Fibroblast of skin of left quadriceps (primary cell): ENCODE measurements around the gene ING5.

Experiments used
- DNase-seq, 2 experiments: peaks; one replicate each; pipeline ENCODE4 v3.0.0-alpha.2; 2013; ENCODE audit warnings: low read depth in 2 of 2

ING5 gene

GRCh38 chr2:241760301-241760771 is 58.5 kb downstream of the ING5 start:
- DNase-seq = no peak

DNA sequence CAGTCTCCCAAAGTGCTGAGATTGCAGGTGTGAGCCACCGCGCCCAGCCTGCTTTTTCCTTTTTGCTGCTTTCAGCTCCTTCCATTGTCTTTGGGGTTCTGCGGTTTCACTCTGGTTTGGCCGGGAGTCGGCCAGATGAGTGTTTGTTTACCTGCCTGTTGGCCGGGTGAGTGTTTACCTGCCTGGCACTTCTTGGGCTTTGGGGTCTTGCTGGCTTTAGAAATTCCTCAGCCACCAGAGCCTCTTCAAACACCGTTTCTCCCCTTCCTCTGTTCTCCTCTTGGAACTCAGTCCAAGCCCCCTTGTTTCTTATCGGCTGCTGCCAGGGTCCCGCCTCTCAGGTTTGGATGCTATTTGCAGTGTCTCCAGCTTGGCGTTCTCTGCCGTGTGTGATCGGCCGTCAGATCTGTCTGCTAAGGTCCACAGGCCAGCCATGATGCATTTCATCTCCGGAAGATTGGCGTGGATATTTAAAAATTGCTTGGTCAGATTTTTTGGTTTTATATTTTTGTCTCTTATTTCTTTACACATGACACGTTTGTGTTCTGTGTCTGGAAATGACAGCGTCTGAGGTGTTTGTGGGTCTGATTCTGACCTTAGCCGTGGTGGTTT is 60.6 kb downstream of the ING5 start:
- DNase-seq = no peak

DNA sequence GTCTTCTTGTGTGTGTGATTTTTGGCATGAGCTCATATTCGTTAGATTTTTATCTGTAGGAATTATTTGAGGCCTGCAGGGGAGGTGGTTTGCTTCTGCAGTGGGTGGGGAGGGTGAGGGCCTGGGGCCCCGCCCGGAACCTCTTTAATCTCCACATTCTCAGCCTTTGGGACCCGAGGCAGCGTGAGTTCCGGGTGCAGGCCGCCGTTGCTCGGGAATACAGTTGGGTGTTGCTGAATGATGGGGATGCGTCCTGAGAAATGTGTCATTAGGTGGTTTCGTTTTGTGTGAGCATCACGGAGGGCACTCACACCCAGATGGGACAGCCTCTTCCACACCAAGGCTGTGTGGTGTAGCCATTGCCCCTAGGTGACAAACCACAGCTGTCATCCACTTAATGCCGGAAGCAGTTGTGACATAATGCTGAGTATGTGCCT is 61.1 kb downstream of the ING5 start:
- DNase-seq = no peak

- no peak for DNase-seq
Measured at GRCh38 chr2:241763551-241764274, 61.9 kb downstream of the ING5 start.

DNA sequence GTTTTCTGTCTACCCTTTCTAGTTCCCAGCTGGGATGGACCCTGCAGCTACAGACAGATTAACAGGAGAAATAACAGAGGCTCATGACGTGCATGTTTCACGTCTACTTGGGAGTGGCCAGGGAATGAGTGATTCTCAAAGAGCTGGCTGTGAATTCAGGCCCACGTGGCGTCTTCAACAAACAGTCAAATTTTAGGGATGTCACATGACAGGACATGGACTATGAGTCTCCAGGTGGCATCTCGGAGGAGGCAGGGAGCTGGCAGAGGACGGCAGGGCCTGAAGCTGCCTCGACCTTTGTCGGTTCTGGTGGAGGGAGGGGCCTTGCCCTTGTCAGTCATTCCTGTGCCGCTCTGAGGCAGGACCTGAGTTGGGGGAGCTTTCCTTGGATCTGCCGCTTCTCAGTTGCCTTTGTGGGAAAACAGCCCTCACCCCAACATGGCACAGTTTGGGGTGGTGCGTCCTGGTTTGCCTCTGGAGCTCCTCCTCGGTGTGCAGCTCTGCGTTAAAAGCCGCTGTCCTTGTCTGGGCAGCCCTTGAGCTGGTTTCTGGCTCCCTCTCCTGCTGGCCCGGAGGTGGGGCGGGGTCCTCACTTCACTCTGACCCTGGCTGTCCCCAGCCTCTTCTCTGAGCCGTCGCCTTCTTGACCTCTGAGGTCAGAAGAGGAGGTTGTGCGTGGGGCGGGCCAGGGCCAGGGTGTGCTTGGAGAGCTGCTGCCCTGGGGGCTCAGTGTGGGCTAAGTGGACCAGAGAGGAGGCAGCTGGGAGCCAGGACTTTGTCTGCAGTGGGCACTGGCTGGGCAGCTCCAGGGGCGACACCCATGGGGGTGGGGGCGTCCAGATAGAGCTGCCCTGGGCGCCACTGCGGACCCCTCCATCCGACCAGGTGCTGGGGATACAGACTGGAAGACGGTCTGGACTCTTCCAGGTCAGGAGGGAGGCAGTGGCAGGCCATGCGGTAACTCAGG is 62.7 kb downstream of the ING5 start:
- DNase-seq = no peak

GRCh38 chr2:241767464-241768250 is 65.8 kb downstream of the ING5 start:
- DNase-seq = no peak

DNA sequence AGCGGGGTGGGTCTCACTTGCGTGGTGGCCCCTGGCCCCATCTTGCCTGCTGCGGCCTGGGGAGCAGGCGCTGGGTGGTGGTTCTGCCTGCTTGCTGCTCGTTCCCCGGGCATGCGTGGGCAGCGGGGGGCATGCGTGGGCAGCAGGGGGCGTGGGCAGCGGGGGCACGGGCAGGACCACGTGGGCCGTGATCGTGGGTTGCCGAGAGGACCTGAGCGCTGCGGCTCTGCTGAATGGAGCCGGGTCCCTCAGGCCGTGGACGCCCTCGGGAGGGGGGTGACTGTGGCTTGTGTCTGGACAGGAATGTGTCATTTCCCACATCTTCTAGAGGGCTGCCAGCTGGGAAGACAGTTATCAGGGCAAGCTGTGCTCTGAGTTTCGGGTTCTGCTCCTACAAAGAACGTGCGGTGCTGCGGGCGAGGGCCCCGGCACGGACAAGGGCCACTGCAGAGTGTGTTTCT is 66.4 kb downstream of the ING5 start:
- DNase-seq = no peak

DNA sequence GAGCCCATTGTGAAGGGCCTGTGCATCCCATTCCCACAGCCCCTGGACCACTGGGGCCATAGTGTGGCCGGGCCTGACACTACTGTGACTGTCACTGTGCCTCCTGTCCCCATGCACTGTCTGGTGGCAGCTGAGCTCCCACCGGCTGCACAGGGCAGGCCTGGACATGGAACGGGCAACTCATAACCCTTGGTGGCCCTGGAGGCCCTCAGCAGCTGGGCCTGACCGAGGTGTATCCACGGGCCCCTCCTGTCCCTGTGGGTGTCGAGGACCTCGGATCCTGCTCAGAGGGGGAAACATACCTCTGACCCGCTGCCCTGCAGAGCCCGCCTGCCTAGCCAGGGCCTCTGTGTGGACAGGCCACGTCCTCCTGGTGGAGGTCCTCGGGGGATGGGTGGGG is 67.0 kb downstream of the ING5 start:
- no peak for DNase-seq

GRCh38 chr2:241769819-241770184 is 68.0 kb downstream of the ING5 start:
- DNase-seq = no peak

DNA sequence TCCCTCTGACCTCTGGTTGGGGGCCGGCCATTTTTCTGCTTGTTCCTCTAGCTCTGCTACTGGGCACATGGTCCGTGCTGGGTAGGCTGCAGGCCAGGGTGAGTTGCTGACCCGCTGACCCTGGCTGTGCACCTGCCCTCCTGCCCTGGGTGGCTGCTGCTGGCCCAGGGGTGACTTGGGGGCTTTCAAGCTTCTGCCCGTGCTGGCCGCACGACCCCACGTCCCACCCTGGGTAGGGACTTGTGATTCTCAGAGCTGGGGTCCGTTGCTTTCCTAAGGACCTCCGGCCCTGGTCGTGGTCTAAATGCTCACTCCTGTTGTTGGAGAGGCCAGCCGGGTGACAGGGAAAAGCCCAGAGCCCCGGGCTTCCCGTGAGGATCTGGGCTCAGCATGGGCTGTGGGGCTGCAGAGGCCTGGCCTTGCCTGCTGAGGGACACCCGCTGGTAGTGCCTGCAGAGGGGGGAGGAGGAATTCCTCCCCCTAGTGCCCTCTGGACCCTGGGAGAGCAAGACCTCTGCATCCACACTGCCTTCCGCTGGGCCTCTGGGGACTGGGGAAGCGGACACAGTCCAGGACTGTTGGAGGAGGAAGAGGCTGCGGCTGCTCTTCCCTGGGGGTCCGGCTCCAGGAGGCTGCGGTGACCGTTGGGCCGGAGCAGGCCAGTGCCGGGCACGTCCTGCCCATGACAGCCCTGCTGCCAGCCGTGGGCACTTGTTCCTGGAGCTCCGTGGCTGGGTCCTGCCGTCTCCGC is 68.5 kb downstream of the ING5 start:
- DNase-seq = no peak

DNA sequence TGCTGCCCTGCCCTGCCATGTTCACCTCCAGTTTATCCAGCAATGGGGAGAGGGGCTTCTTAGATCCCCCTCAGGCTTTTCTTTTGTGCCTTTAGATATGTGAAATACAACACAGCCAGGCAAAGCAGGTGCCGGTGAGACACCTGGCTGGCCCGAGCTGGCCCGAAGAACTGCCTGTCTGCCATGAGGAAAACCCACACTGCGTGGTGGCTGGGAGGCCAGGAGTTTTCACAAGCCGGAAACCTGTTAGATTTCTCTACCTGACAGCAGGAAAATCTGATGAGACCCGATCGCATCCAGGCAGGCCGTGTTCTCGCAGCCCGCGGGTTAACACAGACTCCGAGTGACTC is 69.1 kb downstream of the ING5 start:
- no peak for DNase-seq

- peak; percentile 18 to 29 for DNase-seq
Measured at GRCh38 chr2:241771286-241772062, 69.6 kb downstream of the ING5 start.

DNA sequence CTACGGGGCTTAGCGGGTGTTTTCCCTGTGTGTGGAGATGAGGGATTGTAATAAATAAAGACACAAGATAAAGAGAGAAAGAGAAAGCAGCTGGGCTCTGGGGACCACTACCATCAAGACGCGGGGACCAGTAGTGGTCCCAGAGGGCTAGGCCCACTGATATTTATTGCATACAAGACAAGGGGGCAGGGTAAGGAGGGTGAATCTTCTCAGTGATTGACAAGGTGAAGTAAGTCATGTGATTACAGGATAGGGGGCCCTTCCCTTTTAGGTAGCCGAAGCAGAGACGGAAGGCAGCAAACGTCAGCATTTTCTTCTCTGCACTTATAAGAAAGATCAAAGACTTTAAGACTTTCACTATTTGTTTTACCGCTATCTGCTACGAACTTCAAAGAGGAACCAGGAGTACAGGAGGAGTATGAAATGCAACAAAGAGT is 70.2 kb downstream of the ING5 start:
- DNase-seq = no peak

DNA sequence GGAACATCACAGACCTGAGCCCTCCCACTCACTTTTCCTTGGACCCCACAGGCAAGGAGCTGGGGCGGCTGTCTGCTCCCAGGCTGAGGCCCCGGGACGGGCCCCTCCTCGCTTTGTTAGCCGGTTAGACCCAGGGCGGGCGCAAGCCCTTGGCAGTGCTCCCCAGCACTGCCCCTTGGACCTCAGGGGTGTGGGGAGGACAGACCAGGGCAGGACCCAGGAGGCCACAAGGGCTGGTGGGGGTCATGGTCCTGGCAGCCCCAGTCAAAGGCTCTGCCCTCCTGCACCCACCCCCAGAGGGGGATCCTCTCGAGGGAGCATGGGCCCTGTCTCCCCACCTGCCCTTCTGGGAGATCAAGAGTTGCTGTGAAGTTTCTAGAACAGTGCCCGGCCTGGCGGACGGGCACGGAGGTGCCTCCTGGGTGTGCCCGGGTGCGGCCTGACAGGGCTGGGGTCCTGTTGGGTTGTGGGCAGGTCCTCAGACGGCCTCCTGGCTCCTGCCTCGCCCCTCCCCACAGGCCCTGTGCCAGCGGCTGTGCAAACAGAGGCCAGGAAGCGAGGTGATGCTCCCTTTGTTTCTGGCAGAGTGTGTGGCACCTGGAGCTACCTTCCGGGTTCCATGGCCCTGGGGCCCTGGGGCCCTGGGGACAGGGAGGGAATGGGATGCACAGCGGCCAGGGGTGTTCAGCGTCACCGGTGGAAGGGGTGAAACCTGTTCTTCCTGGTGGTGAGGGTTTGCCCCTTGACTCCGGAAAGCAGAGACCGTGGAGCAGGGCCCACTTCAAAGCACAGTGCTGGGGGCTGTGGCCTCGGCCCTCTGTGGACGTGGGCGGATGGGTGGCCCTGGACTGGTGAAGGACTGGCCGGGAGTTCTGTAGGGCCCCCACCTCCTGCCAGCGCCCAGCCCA is 71.9 kb downstream of the ING5 start:
- DNase-seq = no peak

DNA sequence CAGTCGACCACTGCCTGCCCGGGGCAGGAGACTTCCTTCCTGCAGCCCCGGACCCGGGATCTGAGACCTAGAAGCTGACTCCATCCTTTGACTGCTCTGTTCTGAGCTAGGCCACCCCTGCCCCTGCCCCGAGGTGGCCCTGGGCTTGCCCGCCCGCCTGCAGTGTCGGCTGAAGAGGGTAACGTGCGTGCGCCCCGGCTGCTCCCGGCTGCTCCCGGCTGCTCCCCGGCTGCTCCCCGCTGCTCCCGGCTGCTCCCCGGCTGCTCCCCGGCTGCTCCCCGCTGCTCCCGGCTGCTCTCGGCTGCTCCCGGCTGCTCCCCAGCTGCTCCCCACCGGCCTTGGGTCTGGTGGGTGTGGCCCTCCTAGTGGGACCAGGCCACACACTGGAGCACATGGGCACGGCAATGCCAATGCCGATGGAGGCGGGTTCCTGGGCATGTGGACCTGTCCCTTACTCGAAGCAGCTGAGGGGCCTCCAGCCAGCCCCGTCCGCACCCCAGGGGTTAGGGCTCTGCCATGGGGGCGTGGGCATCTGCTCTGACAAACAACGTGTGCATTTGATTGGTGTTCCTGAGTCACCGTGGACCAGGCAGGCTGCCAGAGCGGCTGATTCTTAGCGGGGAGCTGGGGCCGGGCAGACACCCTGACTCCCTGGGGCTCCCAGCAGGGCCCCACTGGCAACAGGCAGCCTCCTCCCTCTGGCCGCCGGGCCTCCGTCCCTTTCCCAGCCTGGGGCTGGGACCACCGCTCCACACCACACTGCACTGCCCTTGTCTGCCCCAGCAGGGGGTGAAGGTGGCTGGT is 72.8 kb downstream of the ING5 start:
- peak; percentile 56 to 58 for DNase-seq

DNA sequence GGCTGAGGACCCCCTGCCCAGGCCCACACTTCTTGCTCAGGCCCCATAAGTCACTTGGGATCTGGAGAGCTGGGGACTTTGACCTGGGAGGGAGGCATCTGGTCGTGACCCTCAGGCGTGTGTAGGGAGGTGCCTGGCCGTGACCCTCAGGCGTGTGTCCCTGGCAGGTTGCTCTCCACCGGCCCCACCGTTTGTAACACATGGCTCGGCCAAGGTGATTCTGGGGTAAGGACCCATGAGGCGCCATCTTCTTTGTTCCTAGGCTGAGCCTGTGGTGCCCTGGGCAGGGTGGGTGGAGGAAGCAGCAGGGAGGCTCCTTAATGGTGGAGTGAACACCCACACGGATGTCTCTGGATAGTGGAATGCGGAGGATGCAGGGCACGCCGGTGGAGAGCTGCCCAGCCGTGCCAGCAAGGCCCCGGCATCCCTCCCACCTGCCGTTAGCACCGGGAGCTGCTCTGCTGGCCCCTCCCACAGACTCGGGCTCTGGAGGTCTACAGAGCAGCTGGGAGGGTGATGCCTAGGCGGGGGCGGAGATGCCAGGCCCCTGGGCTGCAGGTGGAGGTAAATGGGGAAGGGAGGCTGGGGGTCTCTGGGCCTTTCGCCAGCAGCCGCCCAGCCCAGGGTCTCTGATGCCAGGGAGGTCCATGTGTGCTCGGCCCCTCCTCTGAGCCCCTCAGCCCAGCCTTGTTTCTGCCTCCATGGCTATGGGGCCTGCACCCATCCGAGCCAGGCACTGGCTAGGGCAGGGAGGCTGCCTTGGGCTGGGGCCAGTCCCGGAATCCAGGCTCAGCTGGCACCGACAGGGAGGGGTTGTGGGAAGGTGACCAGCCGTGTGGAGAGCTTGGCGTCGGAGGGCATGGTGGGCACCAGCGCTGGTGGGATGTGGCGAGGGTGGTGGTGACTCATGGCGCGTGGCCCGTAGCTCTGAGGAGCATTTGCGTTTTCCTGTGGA is 73.7 kb downstream of the ING5 start:
- no peak for DNase-seq
